Testis (tissue), 5 donors: Measurements from ENCODE around the gene RNF186. TPM values are rescaled to one million over a fixed set of nuclear protein-coding genes. Genes with fewer than 3 reads are reported as not detected.

Experiments used
- DNase-seq: peaks from one replicate; pipeline ENCODE4 v3.0.0-alpha.2; 2019
- H3K27ac ChIP-seq, 2 donors: fragments of 200-600 bp; sonication (generic); one replicate each; pipeline ENCODE4 v1.5.1; 2019
- H3K27me3 ChIP-seq: fragments of 200-600 bp; sonication (generic); one replicate; pipeline ENCODE4 v1.5.1; 2019
- H3K36me3 ChIP-seq: fragments of 200-600 bp; sonication (generic); one replicate; pipeline ENCODE4 v1.5.1; 2017; ENCODE audit warnings: low read depth; ENCODE audit errors: missing control alignments
- H3K4me1 ChIP-seq: fragments of 200-600 bp; sonication (generic); one replicate; pipeline ENCODE4 v1.5.1; 2019
- H3K4me3 ChIP-seq, 2 donors: fragments of 200-600 bp; sonication (generic); one replicate each; pipeline ENCODE4 v1.5.1; 2017 to 2019
- H3K9me3 ChIP-seq: fragments of 200-600 bp; sonication (generic); one replicate; pipeline ENCODE4 v1.5.1; 2017
- CTCF ChIP-seq, 3 experiments: fragments of 450-650 bp in 2 of 3; fragments of 200-600 bp in 1 of 3; sonication (generic) in 1 of 3; IDR thresholded peaks; one replicate each; pipeline ENCODE4 v1.5.1; 2016 to 2019; ENCODE audit warnings: antibody characterized with exemption in 3 of 3, mild to moderate bottlenecking in 2 of 3, moderate library complexity in 1 of 3
- POLR2A ChIP-seq: fragments of 450-650 bp; IDR thresholded peaks from one replicate; pipeline ENCODE4 v1.6.1; 2017; ENCODE audit warnings: antibody characterized with exemption, mild to moderate bottlenecking, moderate library complexity
- WGBS, 2 donors: methylation state at CpG; one replicate each; pipeline ENCODE4 v1.1.5; 2018; 5-methylcytosine and 5-hydroxymethylcytosine counted together
- intact Hi-C: fragments of 100-400 bp; cut with DNase I; formaldehyde crosslinking; loops from one replicate; pipeline ENCODE4 v1.15.1; 2023; ENCODE audit warnings: low total_unique reads
- long read RNA-seq, 2 donors: transcript quantifications; one replicate each; lab custom pipeline, GENCODE V29; 2026
- polyA plus RNA-seq: library from polyadenylated mRNA; stranded (reverse); fragments of 350-450 nt; fragmentation: Illumina TruSeq; extraction: RNeasy Lipid Tissue Mini Kit (QIAGEN cat#74804); gene quantifications from one replicate; pipeline ENCODE4 v1.2.3, GENCODE V29; 2014; ENCODE audit warnings: low read depth, low replicate concordance; ENCODE audit not compliant: insufficient read depth
- total RNA-seq, 2 donors: library from RNA; depleted of rRNA; stranded (reverse); fragments of >200 nt; gene quantifications; one replicate each; pipeline ENCODE4 v1.2.3, GENCODE V29; 2016

RNF186 gene
- total RNA-seq (under 1 TPM in 1 of 2 donors, not detected in 1; 0.19 TPM), polyA plus RNA-seq (not detected)
- long read RNA-seq, donor 1, result 0 reads
- long read RNA-seq, donor 2, result 0 reads

- no peaks in the 10 kb centered on the region for H3K27me3 ChIP-seq
- TF ChIP-seq CTCF (IDR thresholded peaks at IDR 0.05) (no peak), POLR2A (no peak)
- intact Hi-C loops, result no loop called here
- H3K36me3 ChIP-seq, result no peaks in the 10 kb centered on the region
- DNase-seq, result no peak
- H3K4me3 ChIP-seq, result no peak within 1 kb of the TSS
- 89 to 91% methylated on average over 17 to 22 of the region's 22 CpGs for WGBS, 2 donors
- no peaks in the 10 kb centered on the region for H3K9me3 ChIP-seq
- H3K4me1 ChIP-seq, result peaks cover 8% of the 10 kb centered on the region
- no peak within 1 kb of the TSS for H3K27ac ChIP-seq
Observed at GRCh38 chr1:19814681-19815503, at the start of gene RNF186. Gene RNF186 (minus strand): TSS chr1:19815283. CDS start chr1:19815101, 182 bp downstream.

- Histone ChIP-seq H3K27ac (no peak overlapping the region), H3K4me3 (no peak overlapping the region), H3K36me3 (no peaks in the 10 kb centered on the region), H3K9me3 (no peaks in the 10 kb centered on the region), H3K4me1 (no peaks in the 10 kb centered on the region), H3K27me3 (no peaks in the 10 kb centered on the region)
- no peak for DNase-seq
- 59 to 78% methylated on average over 1 of the region's 1 CpG for WGBS, 2 donors
- intact Hi-C loops, result no loop called here
- TF ChIP-seq POLR2A (no peak), CTCF (IDR thresholded peaks at IDR 0.05) (no peak)
Observed at GRCh38 chr1:19864570-19865160, 49.6 kb upstream of the RNF186 start.

GRCh38 chr1:19862944-19863343 is 47.9 kb upstream of the RNF186 start:
- Histone ChIP-seq H3K4me3 (no peak overlapping the region), H3K27ac (no peak overlapping the region), H3K4me1 (no peaks in the 10 kb centered on the region), H3K27me3 (no peaks in the 10 kb centered on the region), H3K9me3 (no peaks in the 10 kb centered on the region), H3K36me3 (no peaks in the 10 kb centered on the region)
- DNase-seq, result no peak
- WGBS, 2 donors, result 85 to 91% methylated on average over 3 of the region's 3 CpGs
- intact Hi-C loops, result no loop called here
- TF ChIP-seq POLR2A (no peak), CTCF (IDR thresholded peaks at IDR 0.05) (no peak)

- no peaks in the 10 kb centered on the region for H3K4me1 ChIP-seq
- intact Hi-C loops, result no loop called here
- no peaks in the 10 kb centered on the region for H3K9me3 ChIP-seq
- H3K4me3 ChIP-seq, result no peak overlapping the region
- H3K36me3 ChIP-seq, result no peaks in the 10 kb centered on the region
- no peak overlapping the region for H3K27ac ChIP-seq
- no peaks in the 10 kb centered on the region for H3K27me3 ChIP-seq
- DNase-seq, result no peak
- TF ChIP-seq POLR2A, result no peak
- TF ChIP-seq CTCF (IDR thresholded peaks at IDR 0.05), result no peak
- 72 to 82% methylated on average over 1 of the region's 1 CpG for WGBS, 2 donors
Observed at GRCh38 chr1:19861842-19862530, 46.9 kb upstream of the RNF186 start.
